Uterus (tissue), 4 donors: ENCODE data around the gene DCAF5. TPM values are rescaled to one million over a fixed set of nuclear protein-coding genes. Genes with fewer than 3 reads are reported as not detected.
A peak's percentile ranks its signal among the peaks of the same experiment; 100 is the strongest.

Experiments
- DNase-seq, 2 donors: peaks; one replicate each; pipeline ENCODE4 v3.0.0-alpha.2; 2019 to 2020
- H3K27ac ChIP-seq, 2 donors: fragments of 200-600 bp; sonication (generic); 1 replicate in 1 of 2; 2 replicates in 1 of 2; pipeline ENCODE4 v1.5.1; 2016 to 2018
- H3K27me3 ChIP-seq, 2 donors: fragments of 200-600 bp; sonication (generic); one replicate each; pipeline ENCODE4 v1.5.1; 2018 to 2019; ENCODE audit warnings: control low read depth in 1 of 2
- H3K36me3 ChIP-seq, 2 donors: fragments of 200-600 bp; sonication (generic); one replicate each; pipeline ENCODE4 v1.5.1; 2019; ENCODE audit warnings: control low read depth in 1 of 2
- H3K4me1 ChIP-seq, 2 donors: fragments of 200-600 bp; sonication (generic); one replicate each; pipeline ENCODE4 v1.5.1; 2018 to 2019; ENCODE audit warnings: control low read depth in 1 of 2
- H3K4me3 ChIP-seq, 2 donors: fragments of 200-600 bp; sonication (generic); 1 replicate in 1 of 2; 2 replicates in 1 of 2; pipeline ENCODE4 v1.5.1; 2018 to 2019; ENCODE audit warnings: mild to moderate bottlenecking in 1 of 2
- H3K9me3 ChIP-seq, 2 donors: fragments of 200-600 bp; sonication (generic); one replicate each; pipeline ENCODE4 v1.5.1; 2019; ENCODE audit warnings: control low read depth in 1 of 2
- CTCF ChIP-seq, 4 experiments: fragments of 200-600 bp in 2 of 4; fragments of 450-650 bp in 2 of 4; sonication (generic) in 2 of 4; IDR thresholded peaks; one replicate each; pipeline ENCODE4 v1.5.1; 2016 to 2019; ENCODE audit warnings: antibody characterized with exemption in 4 of 4, mild to moderate bottlenecking in 2 of 4, moderate library complexity in 1 of 4
- POLR2A ChIP-seq, 2 donors: fragments of 450-650 bp; IDR thresholded peaks; one replicate each; pipeline ENCODE4 v1.6.1; 2016; ENCODE audit warnings: antibody characterized with exemption in 2 of 2, mild to moderate bottlenecking in 1 of 2, moderate library complexity in 1 of 2
- intact Hi-C: fragments of 100-400 bp; cut with DNase I; formaldehyde crosslinking; loops from one replicate; pipeline ENCODE4 v1.15.1; 2023; ENCODE audit warnings: low total_unique reads
- total RNA-seq, 4 donors: library from RNA; depleted of rRNA in 3 of 4; stranded (reverse); fragments of >200 nt in 3 of 4; gene quantifications; one replicate each; pipeline versions ENCODE4 v1.1.0 to v1.2.4, GENCODE V29; 2014 to 2023
- donor health status: DM: yes; HTN: yes; CAD: no.

DCAF5 gene
- total RNA-seq, 4 donors from 2014 or later = 32.2 to 68.5 (median 60.0) TPM

- no peak overlapping the region for H3K4me3 ChIP-seq
- no peaks in the 10 kb centered on the region for H3K4me1 ChIP-seq
- intact Hi-C loops = no loop called here
- TF ChIP-seq CTCF (IDR thresholded peaks at IDR 0.05) (no peak), POLR2A (IDR thresholded peaks at IDR 0.05) (no peak)
- no peak for DNase-seq
- no peaks in the 10 kb centered on the region for H3K27me3 ChIP-seq
- H3K9me3 ChIP-seq = no peaks in the 10 kb centered on the region
- no peaks in the 10 kb centered on the region for H3K36me3 ChIP-seq
- H3K27ac ChIP-seq = peak overlapping the region; percentile 47 to 85
Observed at GRCh38 chr14:69087061-69087461, 65.9 kb downstream of the DCAF5 start.

DNA sequence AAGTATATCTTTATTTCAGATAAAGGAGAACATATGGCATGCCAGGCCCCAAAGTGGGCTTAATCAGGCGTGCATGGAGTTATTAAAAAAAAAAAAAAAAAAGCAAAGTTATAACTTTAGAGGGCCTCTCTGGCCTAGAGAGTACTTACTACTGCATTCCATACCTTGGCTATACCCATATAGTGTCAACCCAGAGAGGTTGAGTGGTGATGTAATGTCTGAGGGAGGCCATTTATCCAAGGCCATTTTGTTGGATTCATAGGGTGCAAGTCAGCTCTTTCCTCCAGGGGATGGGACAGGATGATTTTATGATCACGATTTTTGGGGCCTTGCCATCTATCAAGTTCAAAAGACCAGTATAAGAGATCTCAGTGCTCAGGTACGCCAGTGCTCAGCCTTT lies 66.4 kb downstream of the DCAF5 start:
- Histone ChIP-seq H3K9me3 (no peaks in the 10 kb centered on the region), H3K36me3 (no peaks in the 10 kb centered on the region), H3K27ac (peak overlapping the region; percentile 47 to 85), H3K4me1 (no peaks in the 10 kb centered on the region), H3K4me3 (no peak overlapping the region), H3K27me3 (no peaks in the 10 kb centered on the region)
- intact Hi-C loops = no loop called here
- TF ChIP-seq CTCF (IDR thresholded peaks at IDR 0.05) = no peak
- DNase-seq = no peak

- H3K27me3 ChIP-seq = no peaks in the 10 kb centered on the region
- DNase-seq = no peak
- intact Hi-C loops = no loop called here
- H3K27ac ChIP-seq = no peak overlapping the region
- H3K4me1 ChIP-seq = no peaks in the 10 kb centered on the region
- no peak overlapping the region for H3K4me3 ChIP-seq
- no peaks in the 10 kb centered on the region for H3K36me3 ChIP-seq
- no peaks in the 10 kb centered on the region for H3K9me3 ChIP-seq
- no peak for TF ChIP-seq CTCF (IDR thresholded peaks at IDR 0.05)
- TF ChIP-seq POLR2A (IDR thresholded peaks at IDR 0.05) = no peak
Observed at GRCh38 chr14:69084023-69084422, 68.9 kb downstream of the DCAF5 start.

- TF ChIP-seq POLR2A (IDR thresholded peaks at IDR 0.05) = no peak
- TF ChIP-seq CTCF (IDR thresholded peaks at IDR 0.05) = no peak
- Histone ChIP-seq H3K9me3 (no peaks in the 10 kb centered on the region), H3K36me3 (no peaks in the 10 kb centered on the region)
Observed at GRCh38 chr14:69083181-69083580, 69.7 kb downstream of the DCAF5 start.

DNA sequence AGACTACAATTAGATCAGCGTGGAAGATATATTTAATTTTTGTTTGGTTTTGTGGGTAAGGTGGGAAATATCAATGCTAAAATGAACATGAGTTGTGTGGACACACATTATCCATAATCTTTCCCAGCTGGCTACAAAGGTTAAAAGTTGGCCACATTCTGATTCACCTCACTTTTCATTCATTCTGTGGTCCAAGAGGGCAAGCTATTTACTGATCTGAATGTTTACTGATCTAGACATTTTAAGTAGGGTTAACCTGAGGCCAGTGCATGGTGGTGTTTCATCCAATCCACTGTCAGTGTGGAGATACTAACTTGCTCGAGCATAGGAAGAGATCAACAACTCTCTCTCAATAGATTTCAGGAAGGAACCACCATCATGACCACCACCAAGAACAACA lies 71.6 kb downstream of the DCAF5 start:
- intact Hi-C loops = no loop called here
- no peak for TF ChIP-seq POLR2A (IDR thresholded peaks at IDR 0.05)
- no peak for TF ChIP-seq CTCF (IDR thresholded peaks at IDR 0.05)
- H3K27me3 ChIP-seq = no peaks in the 10 kb centered on the region
- no peak for DNase-seq
- H3K4me1 ChIP-seq = no peaks in the 10 kb centered on the region
- H3K4me3 ChIP-seq = no peak overlapping the region
- H3K9me3 ChIP-seq = no peaks in the 10 kb centered on the region
- H3K27ac ChIP-seq = no peak overlapping the region
- no peaks in the 10 kb centered on the region for H3K36me3 ChIP-seq

More at GRCh38 chr14:69083181-69083580, 69.7 kb downstream of the DCAF5 start:
- Histone ChIP-seq H3K4me1 (no peaks in the 10 kb centered on the region), H3K27ac (no peak overlapping the region), H3K27me3 (no peaks in the 10 kb centered on the region), H3K4me3 (no peak overlapping the region)
- intact Hi-C loops = no loop called here
- no peak for DNase-seq
